Left ventricle myocardium inferior (tissue), 1 donor: ENCODE measurements around the gene CENPT. TPM values are rescaled to one million over a fixed set of nuclear protein-coding genes. Genes with fewer than 3 reads are reported as not detected.

Experiments used
- DNase-seq: peaks from one replicate; pipeline ENCODE4 v3.0.0-alpha.2; 2020
- H3K27ac ChIP-seq: fragments of 200-600 bp; replicated peaks from 2 replicates; pipeline ENCODE4 v1.8.0; 2021
- H3K27me3 ChIP-seq: fragments of 200-600 bp; 2 replicates; pipeline ENCODE4 v1.8.0; 2021; ENCODE audit warnings: low read depth
- H3K36me3 ChIP-seq: fragments of 200-600 bp; 2 replicates; pipeline ENCODE4 v1.8.0; 2021
- H3K4me1 ChIP-seq: fragments of 200-600 bp; 2 replicates; pipeline ENCODE4 v1.8.0; 2021
- H3K4me3 ChIP-seq: fragments of 200-600 bp; 2 replicates; pipeline ENCODE4 v1.8.0; 2021; ENCODE audit warnings: mild to moderate bottlenecking, moderate library complexity
- H3K9me3 ChIP-seq: fragments of 200-600 bp; replicated peaks from 2 replicates; pipeline ENCODE4 v1.8.0; 2021
- CTCF ChIP-seq: fragments of 200-600 bp; IDR thresholded peaks from 2 replicates; pipeline ENCODE4 v1.8.0; 2021; ENCODE audit warnings: antibody characterized with exemption, mild to moderate bottlenecking, borderline replicate concordance
- intact Hi-C: fragments of 100-400 bp; cut with micrococcal nuclease; formaldehyde crosslinking; loops from one replicate; pipeline ENCODE4 v1.11.0; 2022
- total RNA-seq: library from RNA; stranded (reverse); fragmentation: NEBNext Ultra II Directional; extraction: Animal tissue kit (Norgen Biotek cat#: 25700); gene quantifications from one replicate; pipeline ENCODE4 v1.2.1, GENCODE V29; 2021
- donor health status: DM: no; HTN: yes; CAD: no; lungs with severe emphysema.

CENPT gene
- total RNA-seq, 1 donor from 2014 or later, result 20.2 TPM

- Histone ChIP-seq H3K9me3 (no peaks in the 10 kb centered on the region), H3K27ac (no peak overlapping the region), H3K4me3 (no peak overlapping the region), H3K36me3 (peaks cover 11% of the 10 kb centered on the region), H3K4me1 (peaks cover 30% of the 10 kb centered on the region), H3K27me3 (no peaks in the 10 kb centered on the region)
- intact Hi-C loops, result no loop called here
- no peak for TF ChIP-seq CTCF
- DNase-seq, result no peak
Observed at GRCh38 chr16:67888331-67888730, 40.8 kb upstream of the CENPT start.

- no peaks in the 10 kb centered on the region for H3K27me3 ChIP-seq
- H3K27ac ChIP-seq, result no peak overlapping the region
- DNase-seq, result no peak
- H3K4me1 ChIP-seq, result peaks cover 38% of the 10 kb centered on the region
- H3K4me3 ChIP-seq, result no peak overlapping the region
- no peak for TF ChIP-seq CTCF
- no peaks in the 10 kb centered on the region for H3K9me3 ChIP-seq
- H3K36me3 ChIP-seq, result peaks cover 30% of the 10 kb centered on the region
- intact Hi-C loops, result no loop called here
Observed at GRCh38 chr16:67886387-67886786, 38.9 kb upstream of the CENPT start.

DNA sequence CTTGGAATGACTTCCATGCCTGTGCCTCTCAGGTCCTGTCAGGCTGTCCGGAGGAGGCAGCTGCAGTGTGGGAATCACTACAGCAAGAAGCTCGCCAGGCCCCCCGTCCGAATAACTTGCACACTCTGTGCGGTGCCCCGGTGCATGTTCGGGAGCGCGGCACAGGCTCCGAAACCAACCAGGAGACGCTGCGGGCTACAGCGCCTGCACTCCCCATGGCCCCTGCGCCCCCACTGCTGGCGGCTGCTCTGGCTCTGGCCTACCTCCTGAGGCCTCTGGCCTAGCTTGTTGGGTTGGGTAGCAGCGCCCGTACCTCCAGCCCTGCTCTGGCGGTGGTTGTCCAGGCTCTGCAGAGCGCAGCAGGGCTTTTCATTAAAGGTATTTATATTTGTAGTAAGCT lies 38.5 kb upstream of the CENPT start:
- Histone ChIP-seq H3K4me1 (peaks cover 43% of the 10 kb centered on the region), H3K4me3 (no peak overlapping the region), H3K27ac (no peak overlapping the region), H3K27me3 (no peaks in the 10 kb centered on the region), H3K9me3 (no peaks in the 10 kb centered on the region), H3K36me3 (peaks cover 34% of the 10 kb centered on the region)
- DNase-seq, result no peak
- no peak for TF ChIP-seq CTCF
- intact Hi-C loops, result no loop called here

- no peaks in the 10 kb centered on the region for H3K27me3 ChIP-seq
- peaks cover 39% of the 10 kb centered on the region for H3K36me3 ChIP-seq
- H3K4me3 ChIP-seq, result no peak overlapping the region
- DNase-seq, result no peak
- peaks cover 47% of the 10 kb centered on the region for H3K4me1 ChIP-seq
- no peaks in the 10 kb centered on the region for H3K9me3 ChIP-seq
- H3K27ac ChIP-seq, result peak overlapping the region; percentile 93
- intact Hi-C loops, result no loop called here
- TF ChIP-seq CTCF, result no peak
Observed at GRCh38 chr16:67885545-67885944, 38.1 kb upstream of the CENPT start.

DNA sequence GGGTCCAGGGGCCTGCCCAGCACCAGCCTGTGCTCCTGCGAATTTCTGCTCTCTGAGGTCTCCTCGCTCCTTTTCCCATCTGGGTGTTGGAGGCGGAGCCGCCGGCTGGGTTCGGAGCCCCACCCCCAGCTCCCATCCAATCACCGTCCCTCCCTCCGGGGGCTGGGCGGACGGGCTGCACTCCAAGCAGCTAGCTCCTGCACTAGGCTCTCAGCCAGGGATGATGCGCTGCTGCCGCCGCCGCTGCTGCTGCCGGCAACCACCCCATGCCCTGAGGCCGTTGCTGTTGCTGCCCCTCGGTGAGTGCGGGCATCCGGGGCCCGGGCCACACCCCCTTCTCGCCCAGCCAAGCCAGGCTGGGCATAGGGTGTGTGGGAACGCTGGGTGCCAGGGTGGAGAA lies 37.2 kb upstream of the CENPT start, which contains the start of gene NRN1L:
Gene NRN1L, plus strand, starts transcription at position 202 of the 400 bp plus-strand sequence. Its CDS starts 19 bp downstream, at position 221.
- no peak for TF ChIP-seq CTCF
- peak within 1 kb of the TSS; percentile 29 for H3K4me3 ChIP-seq
- H3K36me3 ChIP-seq, result peaks cover 47% of the 10 kb centered on the region

More for the DNA sequence above, 37.2 kb upstream of the CENPT start, which contains the start of gene NRN1L:
- intact Hi-C loops, result no loop called here
- Histone ChIP-seq H3K27ac (peak within 1 kb of the TSS; percentile 93), H3K27me3 (no peaks in the 10 kb centered on the region), H3K4me1 (peaks cover 55% of the 10 kb centered on the region), H3K9me3 (no peaks in the 10 kb centered on the region)
- DNase-seq, result peak; percentile 90
